DND-41 (cell line): ENCODE data around the gene FGF12.

Source experiments
- EZH2 ChIP-seq: IDR thresholded peaks from 3 replicates; pipeline ENCODE4 v1.6.1; 2012; ENCODE audit warnings: borderline replicate concordance, low read depth, mild to moderate bottlenecking, moderate library complexity, low read length, inconsistent platforms; ENCODE audit not compliant: severe bottlenecking
- TF ChIP-seq, protein P1 (sequence below): IDR thresholded peaks from 2 replicates; pipeline ENCODE4 v1.5.1; 2012; ENCODE audit warnings: borderline replicate concordance, low read length, moderate library complexity, mild to moderate bottlenecking; ENCODE audit not compliant: poor library complexity, severe bottlenecking; ENCODE audit errors: extremely low read depth

DNA sequence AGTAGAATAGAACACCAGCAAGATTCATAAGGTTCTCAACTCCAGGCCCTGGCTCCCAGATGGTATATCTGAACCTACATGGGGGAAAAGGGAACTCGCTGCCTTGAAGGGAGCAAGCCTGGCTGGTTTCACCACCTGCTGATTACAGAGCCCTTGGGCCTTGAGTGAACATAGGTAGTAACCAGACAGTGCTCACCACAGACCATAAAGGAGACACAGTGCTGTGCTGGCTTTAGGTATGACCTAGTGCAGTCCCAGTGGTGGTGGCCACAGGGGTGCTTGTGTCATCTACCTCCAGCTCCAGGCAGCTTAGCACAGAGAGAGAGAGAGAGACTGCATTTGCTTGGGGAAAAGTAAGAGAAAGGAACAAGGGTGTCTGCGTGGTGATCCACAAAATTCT, 409.8 kb downstream of the FGF12 start:
- TF ChIP-seq, protein P1, sequence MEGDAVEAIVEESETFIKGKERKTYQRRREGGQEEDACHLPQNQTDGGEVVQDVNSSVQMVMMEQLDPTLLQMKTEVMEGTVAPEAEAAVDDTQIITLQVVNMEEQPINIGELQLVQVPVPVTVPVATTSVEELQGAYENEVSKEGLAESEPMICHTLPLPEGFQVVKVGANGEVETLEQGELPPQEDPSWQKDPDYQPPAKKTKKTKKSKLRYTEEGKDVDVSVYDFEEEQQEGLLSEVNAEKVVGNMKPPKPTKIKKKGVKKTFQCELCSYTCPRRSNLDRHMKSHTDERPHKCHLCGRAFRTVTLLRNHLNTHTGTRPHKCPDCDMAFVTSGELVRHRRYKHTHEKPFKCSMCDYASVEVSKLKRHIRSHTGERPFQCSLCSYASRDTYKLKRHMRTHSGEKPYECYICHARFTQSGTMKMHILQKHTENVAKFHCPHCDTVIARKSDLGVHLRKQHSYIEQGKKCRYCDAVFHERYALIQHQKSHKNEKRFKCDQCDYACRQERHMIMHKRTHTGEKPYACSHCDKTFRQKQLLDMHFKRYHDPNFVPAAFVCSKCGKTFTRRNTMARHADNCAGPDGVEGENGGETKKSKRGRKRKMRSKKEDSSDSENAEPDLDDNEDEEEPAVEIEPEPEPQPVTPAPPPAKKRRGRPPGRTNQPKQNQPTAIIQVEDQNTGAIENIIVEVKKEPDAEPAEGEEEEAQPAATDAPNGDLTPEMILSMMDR, result no peak
- TF ChIP-seq EZH2, result no peak
